Fibroblast of pulmonary artery (primary cell): ENCODE measurements around the gene DDI2.

ENCODE experiments used
- DNase-seq: peaks from one replicate; pipeline ENCODE4 v3.0.0-alpha.2; 2010; ENCODE audit warnings: low read depth
- H3K4me3 ChIP-seq: replicated peaks from 2 replicates; pipeline ENCODE4 v1.5.1; 2011; ENCODE audit warnings: low read depth, mild to moderate bottlenecking, control low read depth, low read length, moderate library complexity
- CTCF ChIP-seq: IDR thresholded peaks from 2 replicates; pipeline ENCODE4 v1.5.1; 2011; ENCODE audit warnings: mild to moderate bottlenecking, control low read depth, low read length, inconsistent platforms; ENCODE audit errors: missing control alignments

Gene DDI2

GRCh38 chr1:15620902-15621682 is 3.8 kb downstream of the DDI2 start:
- no peak for DNase-seq
- H3K4me3 ChIP-seq = no peak overlapping the region
- no peak for TF ChIP-seq CTCF

- no peak for TF ChIP-seq CTCF
- no peak overlapping the region for H3K4me3 ChIP-seq
- DNase-seq = no peak
These were observed 4.7 kb downstream of the DDI2 start for GRCh38 chr1:15621975-15622374.

- H3K4me3 ChIP-seq = no peak overlapping the region
- DNase-seq = no peak
- TF ChIP-seq CTCF = no peak
These were observed 5.6 kb downstream of the DDI2 start for GRCh38 chr1:15622712-15623373.

- no peak overlapping the region for H3K4me3 ChIP-seq
- no peak for TF ChIP-seq CTCF
- no peak for DNase-seq
These were observed 6.2 kb downstream of the DDI2 start for GRCh38 chr1:15623435-15623834.

- DNase-seq = no peak
- no peak overlapping the region for H3K4me3 ChIP-seq
- TF ChIP-seq CTCF = no peak
These were observed 7.0 kb downstream of the DDI2 start for GRCh38 chr1:15624133-15624714.

- no peak for TF ChIP-seq CTCF
- DNase-seq = no peak
These were observed 8.0 kb downstream of the DDI2 start for GRCh38 chr1:15625056-15625917.

More at GRCh38 chr1:15625056-15625917, 8.0 kb downstream of the DDI2 start:
- H3K4me3 ChIP-seq = no peak overlapping the region
